ENCODE results near the gene EFNA4.

Gene EFNA4

DNA sequence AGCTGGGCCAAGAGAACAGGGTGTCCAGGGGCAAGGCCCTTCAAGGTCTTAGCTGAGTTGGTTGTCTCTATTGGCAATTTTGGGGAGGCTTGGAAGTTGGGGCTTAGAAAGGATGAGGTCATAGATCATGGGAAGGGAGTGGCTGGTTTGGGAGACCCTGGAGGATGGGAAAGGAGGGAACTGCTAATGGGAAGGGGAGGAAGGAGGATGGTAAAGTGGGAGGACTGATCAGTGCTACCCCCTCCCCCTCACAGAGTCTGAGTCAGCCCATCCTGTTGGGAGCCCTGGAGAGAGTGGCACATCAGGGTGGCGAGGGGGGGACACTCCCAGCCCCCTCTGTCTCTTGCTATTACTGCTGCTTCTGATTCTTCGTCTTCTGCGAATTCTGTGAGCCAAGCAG, 5.1 kb downstream of the EFNA4 start:
- Mint-ChIP-seq H3K4me3 (peak overlapping the region; percentile 35 to 52 (median 42)), H3K27me3 (ENCODE audit: low read depth) (peaks cover 18% of the 10 kb centered on the region), H3K9me3 (no peaks in the 10 kb centered on the region)

DNA sequence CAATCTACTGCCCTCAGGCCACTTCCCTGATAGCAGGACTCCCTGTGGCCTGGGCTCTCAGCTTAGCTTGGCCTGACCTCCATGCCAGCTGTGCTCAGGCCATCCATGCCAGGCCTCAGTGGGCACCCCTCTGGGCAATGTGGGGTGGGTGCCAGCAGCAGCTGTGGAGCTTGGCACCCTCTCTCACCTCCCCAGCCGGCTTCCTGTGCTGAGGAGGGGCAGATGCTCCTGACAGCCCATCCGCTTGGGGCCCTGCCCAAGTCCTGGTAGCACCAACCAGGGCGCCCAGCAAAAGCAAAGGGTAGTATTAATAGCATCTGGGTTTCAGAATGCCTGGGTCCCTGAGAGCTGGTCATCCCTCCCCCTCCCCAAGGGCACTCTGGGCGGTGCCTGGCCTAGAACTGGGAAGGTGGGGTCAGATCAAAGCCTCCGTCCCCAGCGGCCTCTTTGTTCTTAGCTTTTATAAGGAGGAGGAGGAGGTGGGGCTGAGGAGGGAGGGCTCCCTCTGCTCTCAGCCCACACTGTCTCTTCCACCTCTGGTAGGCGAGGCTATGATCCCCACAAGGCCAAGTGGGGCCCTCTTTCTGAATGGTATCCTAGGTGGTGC, 6.1 kb downstream of the EFNA4 start:
- no peak overlapping the region for H3K27ac Mint-ChIP-seq
- peaks cover 24% of the 10 kb centered on the region for H3K27me3 Mint-ChIP-seq (ENCODE audit: low read depth)
- H3K9me3 Mint-ChIP-seq, result no peaks in the 10 kb centered on the region
- TF ChIP-seq, protein P1, sequence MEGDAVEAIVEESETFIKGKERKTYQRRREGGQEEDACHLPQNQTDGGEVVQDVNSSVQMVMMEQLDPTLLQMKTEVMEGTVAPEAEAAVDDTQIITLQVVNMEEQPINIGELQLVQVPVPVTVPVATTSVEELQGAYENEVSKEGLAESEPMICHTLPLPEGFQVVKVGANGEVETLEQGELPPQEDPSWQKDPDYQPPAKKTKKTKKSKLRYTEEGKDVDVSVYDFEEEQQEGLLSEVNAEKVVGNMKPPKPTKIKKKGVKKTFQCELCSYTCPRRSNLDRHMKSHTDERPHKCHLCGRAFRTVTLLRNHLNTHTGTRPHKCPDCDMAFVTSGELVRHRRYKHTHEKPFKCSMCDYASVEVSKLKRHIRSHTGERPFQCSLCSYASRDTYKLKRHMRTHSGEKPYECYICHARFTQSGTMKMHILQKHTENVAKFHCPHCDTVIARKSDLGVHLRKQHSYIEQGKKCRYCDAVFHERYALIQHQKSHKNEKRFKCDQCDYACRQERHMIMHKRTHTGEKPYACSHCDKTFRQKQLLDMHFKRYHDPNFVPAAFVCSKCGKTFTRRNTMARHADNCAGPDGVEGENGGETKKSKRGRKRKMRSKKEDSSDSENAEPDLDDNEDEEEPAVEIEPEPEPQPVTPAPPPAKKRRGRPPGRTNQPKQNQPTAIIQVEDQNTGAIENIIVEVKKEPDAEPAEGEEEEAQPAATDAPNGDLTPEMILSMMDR (IDR thresholded peaks at IDR 0.05; ENCODE audit: unreplicated experiment in 3 of 3), result no peak
- peaks cover 18% of the 10 kb centered on the region for H3K4me1 Mint-ChIP-seq
- peak overlapping the region in 2 of 3 experiments; percentile 32 to 42 for H3K4me3 Mint-ChIP-seq
- peaks cover 17% of the 10 kb centered on the region for H3K36me3 Mint-ChIP-seq (ENCODE audit: low read depth)

More for the DNA sequence above, 5.1 kb downstream of the EFNA4 start:
- TF ChIP-seq, protein P1 (IDR thresholded peaks at IDR 0.05; ENCODE audit: unreplicated experiment in 3 of 3), result no peak
- H3K27ac Mint-ChIP-seq, result peak overlapping the region in 1 of 3 experiments; percentile 14
- H3K4me1 Mint-ChIP-seq, result peaks cover 24% of the 10 kb centered on the region
- H3K36me3 Mint-ChIP-seq (ENCODE audit: low read depth), result peaks cover 17% of the 10 kb centered on the region

DNA sequence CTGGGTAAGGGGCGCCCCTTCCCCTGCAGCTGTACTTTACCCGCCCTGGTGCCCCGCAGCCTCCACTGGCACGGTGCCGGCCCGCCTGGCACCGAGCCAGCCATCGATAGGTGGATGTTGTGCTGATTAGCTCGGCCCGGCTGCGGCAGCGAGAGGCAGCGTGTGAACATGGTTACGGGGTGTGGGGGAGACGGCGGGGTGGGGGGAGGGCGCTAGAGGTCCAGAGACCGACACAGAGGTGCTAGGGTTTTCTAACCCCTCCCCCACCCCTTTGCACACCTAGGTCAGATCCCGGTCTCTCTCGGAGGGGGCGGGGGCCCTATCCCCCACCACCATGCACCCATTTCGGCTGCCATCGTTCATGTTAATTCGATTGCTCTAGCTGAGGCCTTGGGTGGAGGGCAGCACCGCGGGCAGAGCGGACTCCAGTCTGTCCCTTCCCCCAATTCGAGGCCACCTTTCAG, 6.7 kb downstream of the EFNA4 start:
- TF ChIP-seq, protein P1 (IDR thresholded peaks at IDR 0.05; ENCODE audit: unreplicated experiment in 3 of 3), result no peak
- peaks cover 17% of the 10 kb centered on the region for H3K36me3 Mint-ChIP-seq (ENCODE audit: low read depth)
- peaks cover 12% of the 10 kb centered on the region for H3K4me1 Mint-ChIP-seq
- H3K9me3 Mint-ChIP-seq, result no peaks in the 10 kb centered on the region
- peak overlapping the region; percentile 59 to 82 (median 81) for H3K4me3 Mint-ChIP-seq
- no peak overlapping the region for H3K27ac Mint-ChIP-seq
- H3K27me3 Mint-ChIP-seq (ENCODE audit: low read depth), result peaks cover 24% of the 10 kb centered on the region

DNA sequence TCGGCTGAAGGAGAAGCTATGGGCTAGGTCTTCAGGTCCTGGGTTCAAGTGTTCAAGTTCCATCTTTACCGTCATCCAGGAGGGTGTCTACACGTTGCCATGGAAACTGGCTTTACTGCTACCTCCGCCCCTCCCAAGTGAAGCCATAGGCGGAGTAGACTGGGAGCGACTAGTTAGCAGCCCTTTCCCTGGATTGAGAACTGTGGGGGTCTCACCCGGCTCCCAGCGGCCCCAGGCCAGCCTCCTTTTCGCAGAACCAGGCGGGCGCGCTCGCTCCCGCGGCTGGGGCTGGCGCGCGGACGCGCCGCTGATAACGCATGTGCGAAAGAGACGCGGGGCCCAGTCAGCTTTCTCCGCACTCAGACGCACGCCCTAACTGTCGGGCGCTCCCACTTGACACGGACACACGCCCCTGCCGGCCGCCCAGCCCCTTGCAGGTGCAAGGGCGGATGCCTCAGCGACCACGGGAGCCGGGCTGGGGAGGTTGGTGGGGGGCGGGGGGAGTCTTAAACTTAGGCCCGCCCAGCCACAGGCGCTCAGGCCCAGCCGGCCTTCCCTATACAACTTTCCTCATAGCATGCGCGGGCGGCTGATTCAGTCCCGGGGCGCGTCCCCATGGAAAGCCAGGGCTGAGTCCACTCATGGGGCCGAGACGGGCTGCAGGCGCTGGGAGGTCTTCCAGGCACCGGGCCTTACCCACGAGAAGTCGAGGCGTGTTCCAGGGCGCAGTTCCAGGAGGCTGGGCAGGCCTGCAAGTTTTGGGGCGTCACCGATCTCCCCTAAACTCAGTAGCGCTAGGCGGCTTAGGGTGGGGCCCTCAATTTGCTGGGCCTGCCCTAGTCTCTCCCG, 7.4 kb downstream of the EFNA4 start:
- TF ChIP-seq, protein P1 (IDR thresholded peaks at IDR 0.05; ENCODE audit: unreplicated experiment in 3 of 3), result peak; percentile 55 to 63 (median 62)
- no peaks in the 10 kb centered on the region for H3K9me3 Mint-ChIP-seq
- peak overlapping the region; percentile 67 to 82 (median 81) for H3K4me3 Mint-ChIP-seq
- H3K27ac Mint-ChIP-seq, result peak overlapping the region in 2 of 3 experiments; percentile 24 to 93
- peaks cover 24% of the 10 kb centered on the region for H3K27me3 Mint-ChIP-seq (ENCODE audit: low read depth)
- peaks cover 17% of the 10 kb centered on the region for H3K36me3 Mint-ChIP-seq (ENCODE audit: low read depth)
- H3K4me1 Mint-ChIP-seq, result peaks cover 12% of the 10 kb centered on the region

DNA sequence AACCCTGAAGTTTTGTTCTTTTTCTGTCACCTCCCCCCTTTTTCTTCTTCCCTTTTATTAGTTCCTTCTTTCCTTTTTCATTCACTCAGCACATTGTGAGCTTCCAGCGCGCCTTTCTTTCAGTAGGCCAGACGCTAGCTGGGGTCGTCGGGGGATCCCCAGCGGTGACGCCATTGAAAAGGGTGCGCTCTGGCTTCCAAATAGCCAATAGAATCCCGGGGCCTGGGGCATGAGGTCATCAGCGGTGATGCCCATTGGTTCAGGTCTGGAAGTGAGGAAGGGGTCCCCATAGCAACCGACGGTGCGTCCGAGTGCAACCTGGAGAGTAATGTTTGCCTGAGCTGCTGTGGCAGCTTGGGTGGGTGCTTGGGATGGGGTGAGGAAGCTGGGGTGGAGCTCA, 8.2 kb downstream of the EFNA4 start:
- Mint-ChIP-seq H3K36me3 (ENCODE audit: low read depth) (peaks cover 13% of the 10 kb centered on the region), H3K4me1 (peaks cover 6% of the 10 kb centered on the region), H3K4me3 (peak overlapping the region; percentile 67 to 82 (median 81)), H3K27ac (peak overlapping the region; percentile 24 to 93 (median 31)), H3K27me3 (ENCODE audit: low read depth) (peaks cover 30% of the 10 kb centered on the region), H3K9me3 (no peaks in the 10 kb centered on the region)
- TF ChIP-seq, protein P1 (IDR thresholded peaks at IDR 0.05; ENCODE audit: unreplicated experiment in 3 of 3), result no peak
